GM23338 (cell line): ENCODE measurements around the gene FKBP5. TPM values are rescaled to one million over a fixed set of nuclear protein-coding genes. Genes with fewer than 3 reads are reported as not detected.

Experiments used
- ATAC-seq: fragments of 200-7000 bp; cut with Tn5 transposase; 3 replicates; pipeline ENCODE4 v1.9.1; 2020
- DNase-seq: peaks from one replicate; pipeline ENCODE4 v3.0.0-alpha.2; 2015; ENCODE audit warnings: low spot score
- H2AFZ ChIP-seq: fragments of 200-600 bp; sonication (generic); 2 replicates; pipeline ENCODE4 v1.8.0; 2016; ENCODE audit warnings: antibody characterized with exemption, mild to moderate bottlenecking, moderate library complexity
- H3F3A ChIP-seq: fragments of 200-600 bp; sonication (generic); replicated peaks from 2 replicates; pipeline ENCODE4 v1.8.0; 2017; ENCODE audit warnings: antibody characterized with exemption, mixed run types, low read depth
- H3K27ac ChIP-seq: fragments of 200-600 bp; sonication (generic); 2 replicates; pipeline ENCODE4 v1.6.1; 2016; ENCODE audit warnings: low read depth
- H3K27me3 ChIP-seq: fragments of 200-600 bp; sonication (generic); 2 replicates; pipeline ENCODE4 v1.8.0; 2016; ENCODE audit warnings: mild to moderate bottlenecking, mixed run types, moderate library complexity; ENCODE audit not compliant: insufficient read depth
- H3K36me3 ChIP-seq: fragments of 200-600 bp; sonication (generic); 2 replicates; pipeline ENCODE4 v1.8.0; 2016; ENCODE audit warnings: mild to moderate bottlenecking; ENCODE audit not compliant: insufficient read depth
- H3K4me1 ChIP-seq: fragments of 200-600 bp; sonication (generic); 2 replicates; pipeline ENCODE4 v1.8.0; 2016; ENCODE audit warnings: mild to moderate bottlenecking, moderate library complexity; ENCODE audit not compliant: insufficient read depth
- H3K4me2 ChIP-seq: fragments of 200-600 bp; sonication (generic); 2 replicates; pipeline ENCODE4 v1.7.1; 2017; ENCODE audit warnings: mixed run types
- H3K4me3 ChIP-seq: fragments of 200-600 bp; sonication (generic); 2 replicates; pipeline ENCODE4 v1.6.1; 2016; ENCODE audit warnings: mixed run types
- H3K79me2 ChIP-seq: fragments of 200-600 bp; sonication (generic); replicated peaks from 2 replicates; pipeline ENCODE4 v1.8.0; 2017; ENCODE audit warnings: mild to moderate bottlenecking; ENCODE audit not compliant: insufficient read depth
- H3K9me2 ChIP-seq: fragments of 200-600 bp; sonication (generic); 2 replicates; pipeline ENCODE4 v1.8.0; 2017; ENCODE audit not compliant: insufficient read depth
- H4K20me1 ChIP-seq: fragments of 200-600 bp; sonication (generic); replicated peaks from 2 replicates; pipeline ENCODE4 v1.8.0; 2017; ENCODE audit warnings: mild to moderate bottlenecking; ENCODE audit not compliant: insufficient read depth
- H3K27ac Mint-ChIP-seq: 2 replicates; pipeline ENCODE4 v1.8.0; 2020; ENCODE audit warnings: inconsistent platforms, mild to moderate bottlenecking, moderate library complexity, mixed read lengths
- H3K27me3 Mint-ChIP-seq: 3 replicates; pipeline ENCODE4 v1.8.0; 2022; ENCODE audit warnings: low read depth, mild to moderate bottlenecking, moderate library complexity, mixed read lengths, inconsistent platforms; ENCODE audit not compliant: insufficient read depth, poor library complexity
- H3K36me3 Mint-ChIP-seq: 3 replicates; pipeline ENCODE4 v1.8.0; 2021; ENCODE audit warnings: low read depth, mild to moderate bottlenecking, inconsistent platforms, moderate library complexity, mixed read lengths
- H3K4me1 Mint-ChIP-seq: 3 replicates; pipeline ENCODE4 v1.8.0; 2020; ENCODE audit warnings: mild to moderate bottlenecking, inconsistent platforms, mixed read lengths
- H3K4me3 Mint-ChIP-seq: 3 replicates; pipeline ENCODE4 v1.8.0; 2021; ENCODE audit warnings: moderate library complexity, mild to moderate bottlenecking, inconsistent platforms, mixed read lengths
- H3K9me3 Mint-ChIP-seq: 3 replicates; pipeline ENCODE4 v1.8.0; 2020; ENCODE audit warnings: moderate library complexity, mild to moderate bottlenecking, inconsistent platforms, mixed read lengths
- CREB1 ChIP-seq: fragments of 250-450 bp; sonication (Bioruptor Pico); IDR thresholded peaks from 2 replicates; pipeline ENCODE4 v1.5.0; 2020; ENCODE audit warnings: low read depth, mild to moderate bottlenecking, moderate library complexity
- CTCF ChIP-seq, 2 experiments: fragments of 200-600 bp in 1 of 2; sonication (generic) in 1 of 2; conservative IDR thresholded peaks; 2 replicates each; pipeline versions ENCODE4 v1.5.1 to v1.6.1; 2016 to 2017; ENCODE audit warnings: antibody characterized with exemption in 2 of 2, low read depth in 2 of 2, mild to moderate bottlenecking in 2 of 2, moderate library complexity in 1 of 2
- ETS1 ChIP-seq: IDR thresholded peaks from 2 replicates; pipeline ENCODE4 v1.6.1; 2016; ENCODE audit warnings: antibody characterized with exemption
- EZH2 ChIP-seq: fragments of 200-600 bp; sonication (generic); IDR thresholded peaks from one replicate; pipeline ENCODE4 v1.8.0; 2017; ENCODE audit warnings: antibody characterized with exemption, mild to moderate bottlenecking, low read depth; ENCODE audit not compliant: unreplicated experiment
- EZH2phosphoT487 ChIP-seq: fragments of 200-600 bp; sonication (generic); IDR thresholded peaks from one replicate; pipeline ENCODE4 v1.8.1; 2018; ENCODE audit warnings: antibody characterized with exemption; ENCODE audit not compliant: unreplicated experiment
- JUNB ChIP-seq: IDR thresholded peaks from one replicate; pipeline ENCODE4 v1.6.1; 2016; ENCODE audit warnings: antibody characterized with exemption; ENCODE audit not compliant: unreplicated experiment
- NANOG ChIP-seq: IDR thresholded peaks from 2 replicates; pipeline ENCODE4 v1.6.1; 2016; ENCODE audit warnings: antibody characterized with exemption, borderline replicate concordance
- POLR2AphosphoS5 ChIP-seq: IDR thresholded peaks from 2 replicates; pipeline ENCODE4 v1.6.1; 2016; ENCODE audit warnings: antibody characterized with exemption, low read depth
- REST ChIP-seq: IDR thresholded peaks from one replicate; pipeline ENCODE4 v1.6.1; 2018; ENCODE audit warnings: antibody characterized with exemption; ENCODE audit not compliant: unreplicated experiment
- STAT1 ChIP-seq: IDR thresholded peaks from one replicate; pipeline ENCODE4 v1.6.1; 2016; ENCODE audit warnings: antibody characterized with exemption; ENCODE audit not compliant: unreplicated experiment
- ZNF114 ChIP-seq: fragments of 250-450 bp; sonication (Bioruptor Pico); IDR thresholded peaks from 2 replicates; pipeline ENCODE4 v1.5.0; 2020; ENCODE audit warnings: mild to moderate bottlenecking, moderate library complexity
- ZNF331 ChIP-seq: fragments of 250-450 bp; sonication (Bioruptor Pico); IDR thresholded peaks from 2 replicates; pipeline ENCODE4 v1.5.0; 2020; ENCODE audit warnings: low read depth, mild to moderate bottlenecking, moderate library complexity
- polyA plus RNA-seq: library from polyadenylated mRNA; unstranded; fragments of >200 nt; fragmentation: Nextera tagmentation; extraction: Ambion mirVana; gene quantifications from 2 replicates; pipeline ENCODE4 v1.2.1, GENCODE V29; 2016
- total RNA-seq: library from RNA; depleted of rRNA; stranded (reverse); fragments of >200 nt; shearing (Covaris generic); gene quantifications from 2 replicates; pipeline ENCODE4 v1.2.3, GENCODE V29; 2014

The FKBP5 gene
- total and polyA plus RNA-seq, 2 experiments from 2014 or later, result 19.8 to 28.6 TPM

GRCh38 chr6:35586542-35586941, 102.2 kb downstream of the FKBP5 start:
- H4K20me1 ChIP-seq, result no peaks in the 10 kb centered on the region; the same call in 1 of the 2 replicates
- DNase-seq, result no peak
- Mint-ChIP-seq H3K9me3 (no peaks in the 10 kb centered on the region), H3K27me3 (peaks cover 6% of the 10 kb centered on the region), H3K4me3 (no peak overlapping the region), H3K36me3 (peaks cover 12% of the 10 kb centered on the region; the same call in 2 of the 3 replicates), H3K27ac (no peak overlapping the region), H3K4me1 (peaks cover 4% of the 10 kb centered on the region; the same call in 1 of the 3 replicates)
- H3F3A ChIP-seq, result no peaks in the 10 kb centered on the region
- no peak overlapping the region for H3K4me3 ChIP-seq
- TF ChIP-seq EZH2phosphoT487 (no peak), REST (no peak), ZNF331 (no peak), CREB1 (CRISPR knock-in tag) (no peak), NANOG (no peak), JUNB (no peak), ETS1 (no peak), POLR2AphosphoS5 (no peak), CTCF (conservative IDR thresholded peaks at IDR 0.05; ENCODE audit: low read depth in 2 of 2) (no peak), EZH2 (no peak), ZNF114 (CRISPR knock-in tag) (no peak), STAT1 (no peak)
- H3K4me2 ChIP-seq, result no peak overlapping the region
- H2AFZ ChIP-seq, result no peak overlapping the region
- H3K4me1 ChIP-seq, result no peaks in the 10 kb centered on the region
- no peaks in the 10 kb centered on the region for H3K9me2 ChIP-seq
- no peaks in the 10 kb centered on the region; the same call in 1 of the 2 replicates for H3K36me3 ChIP-seq
- no peak overlapping the region for H3K27ac ChIP-seq
- no peak for ATAC-seq
- H3K27me3 ChIP-seq, result no peaks in the 10 kb centered on the region
- no peaks in the 10 kb centered on the region for H3K79me2 ChIP-seq
